IPS DF 6.9 (cell line): ENCODE results near the gene CDC14A.

Experiments used
- DNase-seq: peaks from one replicate; pipeline ENCODE4 v3.0.0-alpha.2; 2013; ENCODE audit warnings: low read depth, low spot score
- H3K27ac ChIP-seq: one replicate; pipeline ENCODE4 v1.5.1; 2013; ENCODE audit warnings: low read length, control low read depth
- H3K27me3 ChIP-seq: 2 replicates; pipeline ENCODE4 v1.6.1; 2013; ENCODE audit warnings: mild to moderate bottlenecking, low read length; ENCODE audit not compliant: control insufficient read depth, insufficient read depth
- H3K36me3 ChIP-seq: 2 replicates; pipeline ENCODE4 v1.6.1; 2013; ENCODE audit warnings: low read length; ENCODE audit not compliant: control insufficient read depth, insufficient read depth
- H3K4me1 ChIP-seq: 2 replicates; pipeline ENCODE4 v1.6.1; 2013; ENCODE audit warnings: low read length; ENCODE audit not compliant: control insufficient read depth, insufficient read depth
- H3K4me3 ChIP-seq: 2 replicates; pipeline ENCODE4 v1.5.1; 2013; ENCODE audit warnings: mild to moderate bottlenecking, low read length
- H3K9me3 ChIP-seq: 2 replicates; pipeline ENCODE4 v1.6.1; 2013; ENCODE audit warnings: low read length, inconsistent platforms; ENCODE audit not compliant: control insufficient read depth, insufficient read depth
- WGBS: extraction: QIAGEN DNeasy Blood & Tissue Kit; methylation state at CpG from one replicate; pipeline ENCODE4 v1.1.7; 2013; ENCODE audit warnings: mixed read lengths, missing lambda C conversion rate; ENCODE audit not compliant: insufficient read length, insufficient coverage; 5-methylcytosine and 5-hydroxymethylcytosine counted together

CDC14A gene

DNA sequence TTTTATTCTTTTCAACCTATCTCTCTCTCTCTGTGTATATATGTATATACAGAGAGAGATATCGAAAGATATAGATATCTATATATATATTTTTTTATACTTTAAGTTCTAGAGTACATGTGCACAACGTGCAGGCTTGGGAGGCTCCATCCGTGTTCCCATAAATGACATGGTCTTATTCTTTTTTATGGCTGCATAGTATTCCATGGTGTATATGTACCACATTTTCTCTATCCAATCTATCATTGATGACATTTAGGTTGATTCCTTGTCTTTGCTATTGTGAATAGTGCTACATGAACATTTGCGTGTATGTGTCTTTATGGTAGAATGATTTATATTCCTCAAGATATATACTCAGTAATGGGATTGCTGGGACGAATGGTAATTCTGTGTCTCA is 130.4 kb downstream of the CDC14A start:
- WGBS = no CpG with 5 or more reads among the region's 5 CpGs
- H3K27ac ChIP-seq = no peak overlapping the region
- no peak for DNase-seq
- H3K9me3 ChIP-seq = no peaks in the 10 kb centered on the region
- no peaks in the 10 kb centered on the region for H3K27me3 ChIP-seq
- H3K36me3 ChIP-seq = no peaks in the 10 kb centered on the region
- H3K4me1 ChIP-seq = no peaks in the 10 kb centered on the region
- H3K4me3 ChIP-seq = no peak overlapping the region

DNA sequence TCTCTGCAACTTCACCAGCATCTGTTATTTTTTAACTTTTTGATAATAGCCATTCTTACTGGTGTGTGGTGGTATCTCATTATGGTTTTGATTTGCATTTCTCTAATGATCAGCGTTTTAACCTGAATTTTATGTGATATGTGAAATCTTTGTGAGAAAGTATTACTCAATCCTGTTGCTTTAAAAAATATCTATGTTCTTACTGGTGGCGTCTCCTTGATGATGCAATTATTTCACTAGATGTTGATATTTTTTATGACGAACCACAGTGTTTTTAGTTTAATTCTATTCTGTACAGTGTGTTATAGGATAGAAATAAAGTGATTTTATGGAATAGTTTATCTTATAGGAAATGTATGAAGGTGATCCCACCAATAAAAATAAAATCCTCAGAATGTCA is 130.9 kb downstream of the CDC14A start:
- H3K4me1 ChIP-seq = no peaks in the 10 kb centered on the region
- no peaks in the 10 kb centered on the region for H3K36me3 ChIP-seq
- no peaks in the 10 kb centered on the region for H3K9me3 ChIP-seq
- no peak overlapping the region for H3K27ac ChIP-seq
- 100% methylated on average over 1 of the region's 3 CpGs for WGBS
- no peak overlapping the region for H3K4me3 ChIP-seq
- no peak for DNase-seq
- H3K27me3 ChIP-seq = no peaks in the 10 kb centered on the region

DNA sequence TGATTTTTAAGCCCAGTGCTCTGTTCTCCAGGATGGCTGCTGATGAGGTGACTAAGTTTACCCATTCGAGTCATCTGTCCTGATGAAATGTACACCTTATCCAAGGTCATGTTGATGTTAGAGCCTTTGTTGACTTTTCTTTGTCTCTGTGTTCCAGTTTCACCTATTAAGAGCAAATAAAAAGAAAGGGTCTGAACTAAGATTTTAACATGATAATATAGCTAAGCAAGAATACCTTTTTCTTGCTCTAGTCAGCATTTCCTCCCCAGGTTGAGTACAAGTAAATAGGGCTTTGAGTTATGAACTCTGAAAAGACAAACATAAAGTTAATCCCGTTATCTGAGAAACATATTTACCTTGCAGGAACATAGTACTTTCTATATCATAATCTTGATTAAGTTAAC is 133.6 kb downstream of the CDC14A start:
- WGBS = no CpG with 5 or more reads among the region's 2 CpGs
- Histone ChIP-seq H3K4me1 (no peaks in the 10 kb centered on the region), H3K27ac (no peak overlapping the region), H3K27me3 (no peaks in the 10 kb centered on the region), H3K9me3 (no peaks in the 10 kb centered on the region), H3K36me3 (no peaks in the 10 kb centered on the region), H3K4me3 (no peak overlapping the region)
- DNase-seq = no peak

DNA sequence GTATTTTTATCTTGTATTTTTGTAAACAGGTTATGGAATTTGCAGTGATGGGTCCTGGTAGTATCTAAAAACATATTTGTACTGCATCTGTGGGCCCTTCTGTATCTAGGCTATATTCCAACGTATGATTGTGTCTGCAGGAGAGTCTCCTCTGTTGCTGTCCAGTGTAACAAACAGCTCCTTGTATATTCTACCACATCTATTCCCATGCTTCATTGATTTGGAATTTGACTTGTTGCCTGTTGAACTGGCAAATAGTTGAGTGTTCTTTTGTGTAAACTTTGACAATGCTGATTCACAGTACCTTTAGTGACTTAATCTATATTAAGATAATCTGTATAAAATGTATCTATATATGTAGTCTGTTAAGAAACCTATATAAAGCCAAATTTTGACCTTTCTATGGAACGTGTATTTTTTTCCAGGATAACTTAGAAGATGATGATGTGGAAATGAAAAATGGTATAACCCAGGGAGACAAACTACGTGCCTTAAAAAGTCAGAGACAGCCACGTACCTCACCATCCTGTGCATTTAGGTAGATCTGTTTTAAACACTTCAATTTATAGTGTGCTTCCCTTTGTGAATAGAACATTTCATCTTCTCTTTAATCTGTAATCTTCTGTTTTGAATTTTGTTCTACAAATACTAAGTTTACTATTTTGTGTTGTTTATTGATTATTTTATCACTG is 142.2 kb downstream of the CDC14A start:
- WGBS = no CpG with 5 or more reads among the region's 4 CpGs
- Histone ChIP-seq H3K4me1 (no peaks in the 10 kb centered on the region), H3K27me3 (no peaks in the 10 kb centered on the region), H3K9me3 (no peaks in the 10 kb centered on the region), H3K27ac (no peak overlapping the region), H3K36me3 (no peaks in the 10 kb centered on the region), H3K4me3 (no peak overlapping the region)
- DNase-seq = no peak

DNA sequence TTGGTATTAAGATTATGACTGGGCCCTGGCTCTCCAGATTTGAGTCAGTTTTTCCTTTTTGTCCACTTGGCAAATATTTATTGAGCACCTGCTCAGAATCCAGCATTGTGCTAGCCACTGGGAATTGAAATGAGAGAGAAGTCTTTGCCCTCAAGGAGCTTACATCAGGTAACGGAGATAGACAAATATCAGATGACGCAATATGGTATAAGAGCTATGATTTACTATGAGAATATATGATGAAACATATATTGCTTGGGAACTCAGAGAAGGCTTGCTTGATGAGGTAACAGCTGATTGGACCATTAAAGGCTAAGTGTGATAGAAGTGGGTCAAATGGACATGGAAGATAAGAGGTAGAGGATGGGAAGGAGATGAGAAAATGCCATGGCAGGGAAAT is 144.6 kb downstream of the CDC14A start:
- WGBS = no CpG with 5 or more reads among the region's 2 CpGs
- no peaks in the 10 kb centered on the region; the same call in 1 of the 2 replicates for H3K36me3 ChIP-seq
- H3K27me3 ChIP-seq = no peaks in the 10 kb centered on the region
- no peak overlapping the region for H3K4me3 ChIP-seq
- no peaks in the 10 kb centered on the region for H3K9me3 ChIP-seq
- no peak overlapping the region for H3K27ac ChIP-seq
- DNase-seq = no peak
- no peaks in the 10 kb centered on the region for H3K4me1 ChIP-seq

DNA sequence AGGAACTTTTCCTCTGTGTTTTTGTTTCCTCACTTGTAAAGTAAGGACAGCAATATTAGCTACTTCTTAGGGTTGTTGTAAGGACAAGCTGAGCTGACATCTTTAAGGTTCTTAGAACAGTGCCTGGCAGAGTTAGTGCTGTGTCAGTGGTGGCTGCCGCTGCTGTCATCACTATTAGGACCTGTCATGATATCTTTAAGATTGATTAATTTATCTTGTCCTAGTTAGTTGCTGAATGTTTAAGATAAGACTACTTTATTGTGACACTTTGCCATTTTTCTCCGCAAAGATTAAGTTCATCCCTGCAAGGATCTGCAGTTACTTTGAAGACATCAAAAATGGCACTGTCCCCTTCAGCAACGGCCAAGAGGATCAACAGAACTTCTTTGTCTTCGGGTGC is 145.5 kb downstream of the CDC14A start:
- H3K27ac ChIP-seq = no peak overlapping the region
- no peak for DNase-seq
- H3K4me3 ChIP-seq = no peak overlapping the region
- no peaks in the 10 kb centered on the region; the same call in 1 of the 2 replicates for H3K36me3 ChIP-seq
- H3K27me3 ChIP-seq = no peaks in the 10 kb centered on the region
- no CpG with 5 or more reads among the region's 4 CpGs for WGBS
- no peaks in the 10 kb centered on the region for H3K4me1 ChIP-seq
- no peaks in the 10 kb centered on the region for H3K9me3 ChIP-seq

DNA sequence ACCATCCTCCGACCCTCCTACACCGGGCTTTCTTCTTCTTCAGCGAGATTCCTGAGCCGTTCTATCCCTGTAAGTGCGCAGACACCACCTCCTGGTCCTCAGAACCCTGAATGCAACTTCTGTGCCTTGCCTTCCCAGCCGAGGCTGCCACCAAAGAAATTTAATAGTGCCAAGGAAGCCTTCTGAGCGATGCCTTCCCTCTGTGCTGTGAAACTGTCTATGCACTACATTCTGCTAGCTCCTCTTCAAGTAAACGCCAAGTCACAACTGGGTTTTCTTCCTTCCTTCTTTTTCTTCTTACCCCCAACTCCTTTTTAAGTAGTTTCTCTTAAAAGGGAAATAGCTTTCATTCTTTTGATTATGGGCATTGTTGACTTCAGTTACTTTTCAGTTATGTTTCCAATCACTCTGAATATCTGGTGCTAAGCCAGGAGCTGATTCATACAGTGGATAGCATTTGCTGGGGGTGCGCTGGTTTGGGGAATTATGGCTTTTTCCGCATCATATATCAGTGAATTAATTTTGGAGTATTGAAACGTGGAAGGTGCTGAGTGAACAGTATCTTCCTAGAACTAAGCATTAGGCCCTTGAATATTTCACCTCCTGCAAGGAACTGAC is 147.0 kb downstream of the CDC14A start:
- H3K9me3 ChIP-seq = no peaks in the 10 kb centered on the region
- no peak for DNase-seq
- H3K36me3 ChIP-seq = no peaks in the 10 kb centered on the region; the same call in 1 of the 2 replicates
- no peak overlapping the region for H3K27ac ChIP-seq
- H3K4me3 ChIP-seq = no peak overlapping the region
- H3K27me3 ChIP-seq = no peaks in the 10 kb centered on the region
- no CpG with 5 or more reads among the region's 11 CpGs for WGBS
- no peaks in the 10 kb centered on the region for H3K4me1 ChIP-seq

DNA sequence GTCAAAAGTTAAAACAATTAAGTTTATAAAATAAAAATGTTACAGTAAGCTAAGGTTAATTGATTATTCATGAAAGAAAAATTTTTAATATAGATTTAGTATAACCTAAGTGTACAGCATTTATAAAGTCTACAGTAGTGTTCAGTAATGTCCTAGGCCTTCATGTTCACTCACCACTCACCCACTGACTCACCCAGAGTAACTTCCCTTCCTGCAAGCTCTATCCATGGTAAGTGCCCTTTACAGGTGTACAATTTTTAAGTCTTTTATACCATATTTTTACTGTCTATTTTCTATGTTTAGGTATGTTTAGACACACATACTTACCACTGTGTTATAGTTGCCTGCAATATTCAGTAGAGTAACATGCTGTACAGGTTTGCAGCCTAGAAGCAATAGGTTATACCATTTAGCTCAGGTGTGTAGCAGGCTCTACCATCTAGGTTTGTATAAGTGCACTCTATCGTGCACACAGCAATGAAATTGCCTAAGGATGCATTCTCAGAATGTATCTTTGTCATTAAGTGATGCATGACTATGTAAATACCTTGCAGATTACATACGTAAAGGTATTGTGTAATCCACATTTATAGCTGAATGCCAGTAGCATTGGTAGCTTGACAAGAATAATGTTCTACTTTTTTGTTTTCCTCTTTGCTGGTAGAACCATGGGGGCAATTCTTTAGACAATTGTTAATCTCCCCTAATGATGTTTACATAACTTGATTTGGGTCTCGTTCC is 149.9 kb downstream of the CDC14A start:
- no peak for DNase-seq
- H3K27me3 ChIP-seq = no peaks in the 10 kb centered on the region
- WGBS = no CpG with 5 or more reads among the region's 3 CpGs
- H3K4me3 ChIP-seq = no peak overlapping the region
- H3K9me3 ChIP-seq = no peaks in the 10 kb centered on the region
- no peaks in the 10 kb centered on the region for H3K4me1 ChIP-seq
- H3K27ac ChIP-seq = no peak overlapping the region
- no peaks in the 10 kb centered on the region; the same call in 1 of the 2 replicates for H3K36me3 ChIP-seq

DNA sequence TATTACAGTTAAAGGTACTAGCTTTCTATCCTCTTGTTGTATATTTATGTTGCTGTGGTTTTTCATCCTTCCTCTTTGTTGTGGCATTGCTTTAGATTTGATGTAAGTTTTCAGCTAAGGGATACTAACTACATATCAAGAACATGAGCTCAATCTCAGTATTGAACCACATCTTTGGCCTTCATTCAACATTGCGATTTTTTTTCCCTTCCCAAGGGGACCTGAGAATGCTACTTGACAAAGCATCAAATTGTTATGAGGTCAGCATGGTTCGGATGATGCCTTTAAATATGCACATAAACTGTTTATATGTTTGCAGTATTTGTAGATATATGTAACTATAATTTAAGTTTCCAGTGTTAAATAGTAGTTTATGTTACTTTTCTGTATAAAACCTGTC is 153.9 kb downstream of the CDC14A start:
- H3K36me3 ChIP-seq = no peaks in the 10 kb centered on the region
- DNase-seq = no peak
- WGBS = no CpG with 5 or more reads among the region's 2 CpGs

DNA sequence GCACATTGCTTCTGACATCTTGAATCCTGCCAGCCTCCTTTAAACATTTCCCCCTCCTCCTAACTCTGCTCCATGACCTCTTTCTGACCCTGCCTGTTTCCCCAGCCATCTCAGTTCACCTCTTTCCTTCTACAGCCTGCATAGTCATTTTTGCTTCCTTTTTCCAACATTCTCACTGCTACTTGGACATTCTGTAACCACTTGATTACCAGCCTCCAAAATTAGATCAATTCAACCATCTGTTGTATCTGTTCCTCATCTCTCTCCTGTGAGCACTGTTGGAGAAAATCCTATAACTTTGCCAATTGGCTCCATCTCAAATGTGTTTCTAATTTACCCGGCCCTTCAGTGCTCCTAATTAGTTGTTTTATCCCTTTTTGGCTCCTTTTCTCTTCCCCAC is 158.1 kb downstream of the CDC14A start:
- H3K36me3 ChIP-seq = no peaks in the 10 kb centered on the region
- no peaks in the 10 kb centered on the region for H3K27me3 ChIP-seq
- no CpG with 5 or more reads among the region's 1 CpG for WGBS
- no peaks in the 10 kb centered on the region for H3K9me3 ChIP-seq
- DNase-seq = no peak
- H3K4me1 ChIP-seq = no peaks in the 10 kb centered on the region
- no peak overlapping the region for H3K4me3 ChIP-seq
- H3K27ac ChIP-seq = no peak overlapping the region

More for the DNA sequence above, 153.9 kb downstream of the CDC14A start:
- no peak overlapping the region for H3K4me3 ChIP-seq
- H3K4me1 ChIP-seq = no peaks in the 10 kb centered on the region
- H3K27me3 ChIP-seq = no peaks in the 10 kb centered on the region
- no peaks in the 10 kb centered on the region for H3K9me3 ChIP-seq
- no peak overlapping the region for H3K27ac ChIP-seq
